ENCODE measurements around the gene PDP2.
"Not testable (repeated sequence)": the region's sequence is repeated elsewhere in the genome, so short reads cannot be mapped to it uniquely, and the experiment has no call there.

PDP2 gene

DNA sequence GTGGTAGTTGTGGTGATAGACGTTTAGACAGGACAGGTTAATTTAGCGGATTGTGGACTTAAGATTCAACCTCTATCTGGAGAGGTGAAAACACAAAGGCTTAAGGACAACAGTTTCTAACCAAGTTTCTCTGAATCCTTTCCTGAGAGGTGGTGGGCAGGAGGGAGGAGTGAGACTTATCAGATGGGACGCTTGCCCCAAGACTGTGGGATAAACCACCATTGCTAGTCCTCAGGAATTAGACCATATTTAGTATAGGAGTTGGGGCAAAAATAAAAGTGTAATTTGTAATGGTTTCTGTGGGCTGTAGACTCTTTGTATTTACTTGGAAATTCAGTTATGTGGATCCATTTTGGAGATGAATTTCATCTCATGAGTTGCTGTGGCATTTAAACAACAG is 6.6 kb downstream of the PDP2 start:
- no peak for DNase-seq

GRCh38 chr16:66888647-66889615 is 8.6 kb downstream of the PDP2 start:
- no peak for DNase-seq

DNA sequence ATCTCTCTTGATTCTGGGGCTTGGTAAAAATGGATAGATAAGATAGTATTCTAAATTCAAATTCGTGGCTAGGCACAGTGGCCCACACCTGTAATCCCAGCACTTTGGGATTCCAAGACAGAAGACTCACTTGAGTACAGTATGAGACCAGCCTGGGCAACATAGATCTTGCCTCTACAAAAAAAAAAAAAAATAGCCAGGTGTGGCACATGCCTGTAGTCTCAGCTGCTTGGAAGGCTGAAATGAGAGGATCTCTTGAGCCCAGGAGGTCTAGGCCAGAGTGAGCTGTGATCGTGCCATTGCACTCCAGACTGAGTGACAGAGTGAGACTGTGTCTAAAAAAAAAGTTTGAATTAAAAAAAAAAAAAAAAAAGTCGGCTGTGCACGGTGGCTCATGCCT is 9.3 kb downstream of the PDP2 start:
- no peak for DNase-seq

- no peak for DNase-seq
These were observed 10.5 kb downstream of the PDP2 start for GRCh38 chr16:66890799-66891198.

GRCh38 chr16:66891360-66891759 is 11.0 kb downstream of the PDP2 start:
- no peak for DNase-seq

- no peak for DNase-seq
These were observed 11.5 kb downstream of the PDP2 start for GRCh38 chr16:66891797-66892196.

GRCh38 chr16:66894055-66894454 is 13.7 kb downstream of the PDP2 start:
- DNase-seq = no peak

GRCh38 chr16:66894948-66895688 is 14.8 kb downstream of the PDP2 start:
- peak; percentile 64 for DNase-seq

DNA sequence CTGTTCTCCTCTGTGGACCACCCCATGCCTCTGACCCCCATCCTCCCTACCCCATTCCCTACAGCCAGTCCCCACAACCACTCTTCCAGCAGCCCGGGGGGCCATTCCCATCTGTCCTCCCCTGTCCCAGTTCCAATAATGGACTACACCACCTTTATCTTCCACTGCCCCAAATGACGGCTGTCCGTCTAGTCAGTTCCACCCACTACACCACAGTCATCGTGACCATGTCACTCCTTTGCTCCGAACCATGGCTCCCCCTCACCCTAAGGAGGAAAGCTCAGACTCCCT is 15.3 kb downstream of the PDP2 start:
- DNase-seq = no peak

GRCh38 chr16:66895999-66896398 is 15.7 kb downstream of the PDP2 start:
- no peak for DNase-seq

- not testable (repeated sequence) for DNase-seq
These were observed 16.4 kb downstream of the PDP2 start for GRCh38 chr16:66896682-66897081.

DNA sequence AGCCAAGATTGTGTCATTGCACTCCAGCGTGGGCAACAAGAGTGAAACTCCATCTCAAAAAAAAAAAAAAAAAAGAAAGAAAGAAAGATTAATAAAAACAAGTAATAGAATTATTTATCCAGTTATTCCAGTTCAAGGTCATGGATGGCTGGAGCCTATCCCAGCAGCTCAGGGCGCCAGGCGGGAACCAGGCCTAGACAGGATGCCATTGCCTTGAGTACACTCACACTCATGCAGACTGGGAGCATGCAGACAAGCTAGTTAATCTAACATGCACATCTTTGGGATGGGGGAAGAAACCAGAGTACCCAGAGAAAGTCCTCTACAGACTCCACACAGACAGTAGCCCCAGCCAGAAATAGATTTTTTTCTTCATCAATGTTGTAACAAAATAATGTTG is 17.9 kb downstream of the PDP2 start:
- DNase-seq = no peak

- DNase-seq = no peak
These were observed 18.6 kb downstream of the PDP2 start for GRCh38 chr16:66898933-66899309.

GRCh38 chr16:66899310-66899944 is 19.1 kb downstream of the PDP2 start:
- no peak for DNase-seq

GRCh38 chr16:66899945-66900710 is 19.8 kb downstream of the PDP2 start:
- DNase-seq = no peak

DNA sequence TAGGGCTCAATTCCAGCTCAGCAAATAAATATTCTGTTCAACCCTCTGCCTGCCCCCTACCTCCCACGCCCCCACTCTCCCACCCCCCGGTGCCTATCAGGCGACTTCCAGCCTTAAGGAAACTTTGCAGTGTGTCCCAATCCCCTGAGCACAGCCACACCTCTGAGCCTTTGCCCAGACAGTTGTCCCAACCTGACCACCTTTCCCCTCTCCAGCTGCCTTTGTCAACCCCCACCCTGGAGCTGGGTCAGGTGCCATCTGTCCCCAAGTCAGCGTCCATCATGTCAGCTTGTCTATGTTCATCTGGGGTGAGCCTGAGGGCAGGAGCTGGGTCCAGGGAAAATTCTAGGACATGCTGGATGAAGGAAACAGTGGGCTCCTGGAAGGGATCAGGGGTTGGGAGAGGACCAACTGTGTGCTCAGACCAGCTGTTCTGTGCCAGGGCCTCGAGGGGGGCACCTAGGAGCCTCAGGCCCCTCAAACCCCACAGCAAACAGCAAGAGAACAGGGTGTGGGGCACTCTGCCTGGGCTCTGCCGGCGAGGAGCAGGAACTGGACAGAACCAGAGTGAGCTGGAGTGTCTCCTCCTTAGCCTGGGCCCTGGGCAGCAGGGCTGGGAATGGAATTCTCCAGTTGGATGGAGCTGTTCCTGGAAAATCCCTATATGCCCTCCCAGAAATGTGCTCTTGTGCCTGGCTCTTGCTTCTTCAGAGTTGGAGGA is 20.6 kb downstream of the PDP2 start:
- no peak for DNase-seq

DNA sequence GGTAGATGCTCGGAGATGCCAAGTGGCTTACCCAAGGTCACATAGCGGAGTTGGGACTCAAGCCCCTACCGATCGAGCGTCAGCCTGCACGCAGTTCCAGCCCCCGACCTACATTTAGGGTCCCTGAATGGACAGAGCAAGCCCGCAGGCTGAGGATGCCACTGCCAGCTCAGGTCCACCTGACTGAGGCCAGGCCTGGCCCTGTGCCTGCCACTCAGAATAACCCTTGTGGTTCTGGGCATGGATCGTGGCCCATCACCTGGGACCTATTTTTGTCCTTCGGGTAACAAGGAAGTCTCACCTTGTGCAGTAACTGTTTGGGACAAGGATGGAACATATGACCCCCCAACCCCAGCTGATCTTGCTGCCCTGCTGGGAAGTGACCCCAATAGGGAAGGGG is 21.3 kb downstream of the PDP2 start:
- no peak for DNase-seq

DNA sequence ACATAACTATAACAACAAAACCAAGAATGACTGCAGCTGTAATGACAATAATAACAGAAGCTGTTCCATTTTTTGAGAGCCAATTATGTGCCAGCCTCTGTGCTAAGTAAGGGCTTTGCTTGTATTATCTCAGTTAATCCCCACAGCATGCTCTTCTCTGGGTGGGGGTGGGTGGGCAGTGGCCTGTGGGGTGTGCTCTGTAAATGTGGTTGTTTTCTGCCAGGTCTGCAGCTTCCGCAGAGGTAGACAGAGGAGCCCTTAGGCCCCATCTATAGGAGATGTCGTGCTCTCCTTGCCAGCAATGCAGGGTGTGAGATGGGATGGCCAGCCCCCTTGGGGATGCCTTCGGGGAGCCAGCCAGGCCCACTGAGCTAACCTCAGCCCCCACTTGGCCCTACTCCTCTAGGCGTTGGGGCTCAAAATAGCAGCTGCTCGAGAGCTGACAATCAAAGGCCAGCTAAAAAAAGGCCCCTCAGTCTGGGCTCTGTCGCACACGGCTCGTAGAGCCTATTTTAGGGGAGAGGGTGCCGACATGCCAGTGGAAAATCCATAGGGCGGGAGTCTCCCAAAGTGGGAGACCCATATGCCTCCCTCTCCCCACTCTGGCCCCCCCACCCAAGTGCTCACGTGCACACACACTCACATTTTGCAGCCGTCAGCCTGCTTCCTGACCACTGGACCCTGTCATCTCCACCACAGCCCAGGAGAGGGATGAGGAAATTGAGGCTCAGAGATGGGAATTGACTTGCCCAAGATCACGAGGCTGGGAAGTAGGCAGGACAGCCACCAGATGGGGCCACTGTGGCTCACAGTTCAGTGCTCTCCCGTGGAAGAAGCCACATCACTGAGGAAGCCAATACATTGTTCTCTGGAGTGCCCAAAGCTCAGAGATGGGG is 22.6 kb downstream of the PDP2 start:
- no peak for DNase-seq

- DNase-seq = no peak
These were observed 23.5 kb downstream of the PDP2 start for GRCh38 chr16:66903544-66904427.

GRCh38 chr16:66904428-66904845 is 24.1 kb downstream of the PDP2 start:
- no peak for DNase-seq
